Epidermal melanocyte (primary cell): ENCODE measurements around the gene AHSA1.
A peak's percentile ranks its signal among the peaks of the same experiment; 100 is the strongest.
"Not testable (repeated sequence)": the region's sequence is repeated elsewhere in the genome, so short reads cannot be mapped to it uniquely, and the experiment has no call there.

Experiments
- DNase-seq: peaks from one replicate; pipeline ENCODE4 v3.0.0; 2011; ENCODE audit warnings: low spot score; ENCODE audit not compliant: insufficient read length

Gene AHSA1

DNA sequence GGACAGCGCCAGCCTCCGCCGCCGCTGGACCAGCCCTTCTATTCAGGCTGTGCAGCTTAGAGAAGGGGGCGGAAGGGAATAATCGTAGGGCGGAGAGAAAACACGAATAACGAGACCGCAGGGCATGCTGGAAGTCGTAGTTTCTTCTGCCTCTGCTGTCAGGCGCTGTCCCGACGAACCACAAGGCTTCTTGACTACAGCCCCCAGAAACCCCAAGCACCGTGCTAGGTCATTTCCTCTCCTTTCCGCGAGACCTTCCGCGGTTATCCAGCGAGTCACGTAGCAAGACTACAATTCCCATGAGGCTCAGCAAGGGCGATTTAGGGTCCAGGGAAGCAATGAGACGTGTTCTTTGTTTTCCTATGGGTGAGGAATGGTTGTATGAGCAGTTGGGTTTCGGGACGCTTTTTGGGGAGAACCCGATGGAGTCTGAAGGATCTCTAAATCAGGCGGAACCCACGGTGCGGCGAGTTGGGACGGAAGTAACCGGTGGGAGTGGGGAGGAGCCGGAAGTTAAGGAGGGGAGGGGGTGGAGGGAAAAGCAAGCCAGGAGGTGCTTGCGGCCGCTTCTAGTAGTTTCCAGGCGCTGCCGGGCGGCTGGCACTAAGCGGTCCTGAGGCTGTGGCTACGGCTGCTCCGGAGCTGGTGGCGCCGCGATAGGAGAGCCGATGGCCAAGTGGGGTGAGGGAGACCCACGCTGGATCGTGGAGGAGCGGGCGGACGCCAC is at the start of gene AHSA1, which contains the start of gene VIPAS39:
Gene AHSA1 (plus strand): TSS at position 572 of the 727 bp plus-strand sequence. CDS start 97 bp downstream, at position 669.
Gene VIPAS39 (minus strand): TSS at position 80 of the 727 bp plus-strand sequence. CDS start 3,499 bp downstream, outside the sequence.
- peak; percentile 84 for DNase-seq

DNA sequence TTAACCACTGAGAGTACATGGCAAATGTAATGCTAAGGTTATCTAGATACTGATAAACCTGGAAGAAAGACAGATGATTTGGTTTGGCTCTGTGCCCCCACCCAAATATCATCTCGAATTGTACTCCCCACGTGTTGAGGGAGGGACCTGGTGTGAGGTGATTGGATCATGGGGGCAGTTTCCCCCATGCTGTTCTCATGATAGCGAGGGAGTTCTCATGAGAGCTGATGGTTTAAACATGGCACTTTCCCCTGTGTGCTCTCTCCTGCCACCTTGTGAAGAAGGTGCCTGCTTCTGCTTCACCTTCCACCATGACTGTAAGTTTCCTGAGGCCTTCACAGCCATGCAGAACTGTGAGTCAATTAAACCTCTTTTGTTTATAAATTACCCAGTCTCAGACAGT is 48.8 kb upstream of the AHSA1 start:
- DNase-seq: no peak

DNA sequence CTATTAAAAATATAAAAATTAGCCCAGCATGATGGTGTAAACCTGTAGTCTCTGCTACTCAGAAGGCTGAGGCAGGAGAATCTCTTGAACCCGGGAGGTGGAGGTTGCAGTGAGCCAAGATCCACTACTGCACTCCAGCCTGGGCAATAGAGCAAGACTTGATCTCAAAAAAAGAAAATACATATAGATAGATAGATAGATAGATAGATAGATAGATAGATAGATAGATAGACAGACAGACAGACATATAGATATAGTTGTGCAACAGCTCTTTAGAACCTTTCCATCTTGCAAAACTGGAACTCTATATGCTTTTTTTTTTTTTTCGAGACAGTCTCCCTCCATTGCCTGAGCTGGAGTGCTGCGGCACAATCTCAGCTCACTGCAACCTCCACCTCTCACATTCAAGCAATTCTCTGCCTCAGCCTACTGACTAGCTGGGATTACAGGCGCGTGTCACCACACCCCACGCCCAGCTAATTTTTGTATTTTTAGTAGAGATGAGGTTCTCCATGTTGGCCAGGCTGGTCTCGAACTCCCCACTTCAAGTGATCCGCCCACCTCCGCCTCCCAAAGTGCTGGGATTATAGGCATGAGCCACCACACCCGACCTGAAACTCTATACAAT is 42.4 kb upstream of the AHSA1 start:
- not testable (repeated sequence) for DNase-seq

DNA sequence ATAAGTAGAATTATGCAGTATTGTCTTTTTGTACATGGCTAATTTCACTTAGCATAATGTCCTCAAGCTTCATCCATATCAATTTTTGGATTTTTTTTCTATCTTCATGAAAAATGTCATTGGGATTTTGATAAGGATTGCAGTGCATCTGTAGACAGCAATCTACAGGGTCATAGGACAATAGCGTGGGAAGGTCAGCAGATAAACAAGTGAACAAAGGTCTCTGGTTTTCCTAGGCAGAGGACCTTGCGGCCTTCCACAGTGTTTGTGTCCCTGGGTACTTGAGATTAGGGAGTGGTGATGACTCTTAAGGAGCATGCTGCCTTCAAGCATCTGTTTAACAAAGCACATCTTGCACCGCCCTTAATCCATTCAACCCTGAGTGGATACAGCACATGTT is 41.8 kb upstream of the AHSA1 start:
- not testable (repeated sequence) for DNase-seq

DNA sequence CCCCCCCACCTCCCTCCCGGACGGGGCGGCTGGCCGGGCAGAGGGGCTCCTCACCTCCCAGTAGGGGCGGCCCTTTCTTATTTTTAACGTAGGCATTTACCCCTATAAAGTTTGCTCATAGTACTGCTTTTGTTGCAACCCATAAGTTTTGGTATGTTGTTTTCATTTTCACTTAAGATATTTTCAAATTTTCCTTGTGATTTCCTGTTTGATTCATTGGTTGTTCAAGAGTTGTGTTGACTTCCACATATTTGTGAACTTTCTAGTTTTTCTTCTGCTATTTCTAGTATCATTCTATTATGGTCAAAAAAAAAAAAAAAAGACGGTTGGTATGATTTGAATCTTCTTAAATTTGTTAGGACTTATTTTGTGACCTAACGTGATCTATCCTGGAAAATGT is 41.1 kb upstream of the AHSA1 start:
- DNase-seq: no peak

DNA sequence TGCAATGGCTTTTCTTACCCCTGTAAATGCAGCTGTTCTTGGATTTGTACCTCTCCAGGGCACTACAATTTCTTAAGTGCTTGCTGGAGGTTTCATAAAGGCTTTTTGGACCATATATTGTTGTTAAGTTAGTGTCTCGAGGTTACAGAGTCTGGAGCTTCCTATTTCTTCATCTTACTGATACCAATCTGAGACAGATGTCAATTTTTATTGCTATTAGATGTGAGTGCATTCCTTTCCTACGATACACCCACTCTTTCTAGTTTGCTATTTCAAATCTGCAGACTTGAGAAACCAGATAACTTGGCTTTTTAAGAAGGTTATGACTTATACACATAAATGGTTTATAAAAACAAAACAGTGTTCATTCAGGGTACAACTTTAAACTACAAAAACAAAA is 36.7 kb upstream of the AHSA1 start:
- DNase-seq: no peak

DNA sequence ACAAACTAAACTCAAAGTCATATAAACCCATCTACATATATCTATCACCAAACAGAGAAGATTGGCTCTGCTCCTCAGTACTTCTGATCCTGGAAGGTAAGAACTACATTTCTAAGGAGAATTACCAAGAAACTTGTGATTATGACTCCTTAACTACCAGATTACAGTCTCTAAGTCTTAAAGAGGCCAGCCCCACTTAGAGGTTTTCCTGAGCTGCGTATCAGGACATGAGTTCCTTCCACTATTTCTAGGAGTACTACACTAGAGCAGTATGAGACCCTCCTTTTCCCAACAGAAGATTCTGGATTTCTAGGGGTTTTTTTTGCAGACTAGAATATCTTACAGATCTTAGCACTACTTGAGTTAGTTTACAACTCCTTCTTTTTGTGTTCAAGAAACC is 34.5 kb upstream of the AHSA1 start, which contains the start of gene NOXRED1:
Gene NOXRED1 (minus strand): TSS at position 101 of the 400 bp plus-strand sequence. CDS start 634 bp downstream, outside the sequence.
- no peak for DNase-seq

DNA sequence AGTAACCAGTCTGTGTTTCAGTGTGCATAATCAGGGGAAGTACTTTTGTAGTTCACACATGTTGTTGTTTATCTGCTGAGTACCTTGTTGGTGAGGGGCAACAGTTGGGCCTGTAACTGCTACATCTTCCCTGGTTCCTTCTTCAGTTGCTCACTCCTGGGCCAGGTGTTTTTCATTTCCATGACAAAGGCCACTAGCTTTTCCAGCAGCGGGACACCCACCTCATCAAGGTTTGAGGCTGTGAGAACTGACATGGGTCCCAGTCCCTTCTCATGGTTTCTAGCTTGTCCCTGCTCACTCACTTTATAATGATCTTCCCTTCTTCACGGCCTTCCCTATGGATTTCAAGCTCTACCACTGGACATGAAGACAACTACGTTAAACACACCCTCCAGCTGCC is 33.0 kb upstream of the AHSA1 start:
- DNase-seq: no peak

DNA sequence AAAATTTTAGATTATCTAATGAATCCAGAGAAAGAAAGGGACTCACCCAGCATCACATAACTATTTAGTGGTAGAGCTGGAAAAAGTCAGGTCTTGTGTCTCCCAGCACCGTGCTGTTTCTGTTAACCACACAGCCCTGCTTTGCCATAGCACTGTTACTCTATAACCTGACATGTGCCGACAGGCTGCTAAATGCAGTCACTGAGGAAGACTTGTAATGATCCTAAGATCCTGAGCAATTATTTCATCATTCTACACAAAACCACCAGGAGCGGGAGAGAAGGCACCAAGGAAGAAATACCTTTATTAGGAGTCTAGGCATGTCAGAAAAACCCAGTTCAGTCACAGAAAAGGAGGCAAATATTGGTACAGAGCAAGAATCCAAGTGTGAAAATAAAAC is 31.5 kb upstream of the AHSA1 start:
- no peak for DNase-seq

DNA sequence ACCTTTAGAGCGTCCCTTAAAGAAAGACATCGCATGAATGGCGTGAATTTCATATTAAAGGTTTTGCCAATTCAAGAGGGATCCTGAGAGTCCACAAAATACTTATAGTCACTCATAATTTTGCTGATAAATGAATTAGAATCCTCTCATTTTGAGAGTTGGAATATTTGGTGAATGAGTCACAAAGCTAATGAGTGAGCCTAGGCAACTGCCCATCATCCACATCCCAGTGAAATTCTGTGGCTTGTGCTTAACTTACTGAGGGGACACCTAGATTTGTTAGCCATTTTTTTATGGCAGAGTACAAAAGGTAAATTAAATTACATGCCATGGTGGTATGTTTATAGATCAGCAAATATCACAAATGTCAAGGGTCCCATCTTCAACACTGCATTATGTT is 21.9 kb upstream of the AHSA1 start:
- no peak for DNase-seq

DNA sequence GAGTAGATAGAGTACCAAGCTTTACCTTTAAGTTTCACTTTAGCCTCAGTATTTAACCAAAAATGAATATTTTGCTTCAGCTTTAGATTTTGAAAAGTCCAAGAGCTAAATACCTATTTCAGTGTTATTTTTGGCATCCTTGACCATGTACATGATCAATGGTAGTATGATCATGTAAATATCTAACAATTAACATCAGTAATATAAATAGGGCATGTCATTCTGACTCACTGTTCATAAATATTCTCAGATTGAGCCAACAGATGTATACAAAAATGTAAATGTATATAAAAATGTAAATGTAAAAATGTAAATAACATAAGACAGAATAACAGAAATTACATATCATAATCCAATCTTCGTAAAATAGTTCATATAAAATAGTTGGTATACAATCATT is 19.3 kb upstream of the AHSA1 start:
- no peak for DNase-seq

DNA sequence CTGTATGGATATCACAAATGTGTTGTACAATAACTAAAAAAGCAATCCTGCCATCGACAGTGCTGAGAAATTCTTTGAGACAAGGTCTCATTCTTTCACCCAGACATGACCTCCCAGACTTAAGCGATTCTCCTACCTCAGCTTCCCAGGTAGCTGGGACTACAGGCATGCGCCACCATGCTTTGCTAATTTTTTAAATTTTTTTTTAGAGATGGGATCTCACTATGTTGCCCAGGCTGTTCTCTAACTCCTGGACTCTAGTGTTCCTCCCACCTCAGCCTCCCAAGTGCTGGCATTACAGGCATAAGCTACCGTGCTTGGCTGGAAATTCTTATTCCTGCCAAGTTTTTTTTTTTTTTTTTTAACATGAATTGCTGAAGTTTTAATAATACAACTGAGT is 18.0 kb upstream of the AHSA1 start:
- DNase-seq: no peak

DNA sequence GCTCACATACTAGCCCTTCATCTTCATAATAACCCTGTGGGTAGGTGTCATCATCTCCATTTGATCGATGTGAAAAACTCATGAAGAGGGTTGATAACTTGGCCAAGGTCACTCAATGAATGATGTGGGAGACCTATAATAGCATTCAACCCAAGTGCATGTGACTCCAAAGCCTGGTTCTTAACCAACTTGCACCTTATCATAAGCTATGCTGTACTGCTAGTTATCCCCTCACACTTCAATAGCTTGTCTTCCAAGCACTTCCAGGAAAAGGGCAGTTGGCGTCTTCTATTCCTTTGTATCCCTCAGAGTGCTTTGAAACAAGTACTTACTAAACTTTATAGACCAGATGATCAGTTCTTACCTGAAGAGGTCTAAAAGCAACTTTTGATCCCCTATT is 15.7 kb upstream of the AHSA1 start:
- no peak for DNase-seq

DNA sequence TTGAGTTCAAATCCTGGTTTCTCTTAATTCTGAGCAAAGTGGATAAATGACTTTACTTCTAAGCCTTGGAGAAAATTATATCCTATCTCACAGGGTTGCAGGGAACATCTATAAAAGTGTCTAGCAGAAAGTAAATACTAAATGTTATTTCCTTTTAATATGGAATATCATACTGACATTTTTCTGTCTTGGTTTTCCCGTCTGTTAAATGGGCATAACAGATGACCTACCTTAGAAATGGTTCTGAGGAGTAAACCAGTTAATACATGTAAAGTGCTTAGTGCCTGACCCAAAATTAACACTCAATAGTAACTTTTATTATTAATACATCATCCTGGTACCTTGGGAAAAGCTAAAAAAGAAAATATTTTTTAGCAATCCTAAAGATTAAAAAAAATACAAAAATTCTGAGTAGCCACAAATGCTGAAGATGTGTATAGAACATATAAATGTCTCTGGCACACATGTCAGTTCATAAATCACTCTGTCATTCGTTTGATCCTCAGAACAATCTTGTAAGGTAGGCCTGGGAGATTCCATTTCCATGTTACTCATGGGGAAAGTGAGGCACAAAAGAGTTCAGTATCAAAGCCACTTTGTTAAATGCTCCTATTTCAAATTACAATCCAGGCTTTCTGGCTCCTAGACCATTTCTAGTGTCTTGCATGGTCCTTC is 1.8 kb upstream of the AHSA1 start:
- no peak for DNase-seq

DNA sequence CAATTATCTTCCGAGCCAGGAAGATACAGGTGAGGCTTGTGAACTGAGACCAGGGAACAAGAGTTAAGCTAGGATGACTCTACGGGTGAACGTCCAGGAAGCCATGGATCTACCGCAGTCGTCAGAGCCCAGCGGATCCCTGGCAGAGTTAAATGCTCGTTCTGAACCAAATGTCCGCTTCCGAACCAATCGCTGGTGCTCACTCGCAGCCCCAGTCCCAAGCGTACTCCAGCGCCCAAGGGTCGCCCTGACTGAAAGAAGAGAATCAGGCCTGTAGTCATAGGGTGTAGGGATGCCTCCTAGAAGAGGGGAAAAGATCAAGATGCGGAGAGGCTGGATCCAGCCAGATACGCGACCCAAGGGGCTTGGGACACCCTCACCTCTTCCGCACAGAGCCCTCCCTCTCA is 775 bp upstream of the AHSA1 start:
- no peak for DNase-seq

DNA sequence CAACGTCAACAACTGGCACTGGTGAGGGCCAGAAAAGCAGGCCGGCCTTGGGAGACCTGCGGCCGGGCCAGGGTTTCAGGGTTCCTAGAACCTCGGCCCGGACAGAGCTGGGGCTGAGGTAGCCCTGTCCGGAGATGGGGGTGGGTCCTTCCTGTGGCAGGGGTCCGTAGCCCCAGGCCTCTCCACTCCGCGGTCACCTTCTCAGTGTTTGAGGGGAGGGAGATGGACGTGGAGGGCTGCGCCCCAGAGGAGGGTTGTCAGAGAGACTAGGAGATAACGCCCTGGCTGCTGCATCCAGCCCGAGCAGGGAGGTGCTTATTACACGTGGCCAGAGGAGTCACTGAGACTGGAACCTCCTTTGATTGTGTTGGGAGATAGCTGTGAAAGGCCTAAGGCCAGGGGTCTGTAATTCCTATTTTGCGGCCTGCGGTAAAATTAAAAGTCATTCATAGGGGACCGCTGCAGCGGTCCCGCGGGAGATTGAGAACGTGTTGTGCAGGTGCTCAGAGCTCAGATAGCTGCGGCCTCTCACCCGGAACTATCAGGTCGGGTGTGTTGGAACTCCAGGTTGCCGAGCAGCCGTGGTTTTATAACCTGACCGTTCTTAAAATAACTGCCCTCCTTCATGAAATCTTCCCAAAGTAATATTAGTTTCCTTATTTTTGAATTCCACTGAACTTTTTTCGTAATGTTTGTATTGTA is 507 bp downstream of the AHSA1 start:
- DNase-seq: no peak

DNA sequence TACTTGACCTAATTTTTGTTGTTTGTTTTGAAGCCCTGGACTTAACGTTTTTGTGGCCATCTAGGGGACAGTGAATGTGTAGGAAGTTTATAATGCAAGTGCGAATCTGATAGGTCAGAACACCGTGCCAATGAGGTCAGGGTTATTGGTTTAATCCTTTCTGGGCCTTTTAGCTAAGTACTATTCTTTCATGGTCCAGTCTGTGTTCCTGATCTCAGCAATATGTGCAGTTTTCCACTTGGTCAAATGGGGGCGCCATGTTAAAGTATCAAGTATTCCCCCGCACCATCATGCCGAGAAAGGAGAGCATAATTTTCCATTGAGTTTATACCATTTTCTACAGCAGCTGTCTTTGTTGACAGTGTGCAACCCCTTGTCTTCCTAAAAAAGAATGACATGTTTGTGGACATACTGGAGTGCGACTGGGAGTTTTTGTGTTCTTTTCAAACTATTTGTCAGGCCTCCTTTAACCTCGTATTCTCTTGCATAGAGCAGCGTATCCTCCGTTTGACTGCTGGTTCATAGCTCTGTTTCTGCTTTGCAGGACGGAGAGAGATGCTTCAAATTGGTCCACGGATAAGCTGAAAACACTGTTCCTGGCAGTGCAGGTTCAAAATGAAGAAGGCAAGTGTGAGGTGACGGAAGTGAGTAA is 1.3 kb downstream of the AHSA1 start:
- no peak for DNase-seq

DNA sequence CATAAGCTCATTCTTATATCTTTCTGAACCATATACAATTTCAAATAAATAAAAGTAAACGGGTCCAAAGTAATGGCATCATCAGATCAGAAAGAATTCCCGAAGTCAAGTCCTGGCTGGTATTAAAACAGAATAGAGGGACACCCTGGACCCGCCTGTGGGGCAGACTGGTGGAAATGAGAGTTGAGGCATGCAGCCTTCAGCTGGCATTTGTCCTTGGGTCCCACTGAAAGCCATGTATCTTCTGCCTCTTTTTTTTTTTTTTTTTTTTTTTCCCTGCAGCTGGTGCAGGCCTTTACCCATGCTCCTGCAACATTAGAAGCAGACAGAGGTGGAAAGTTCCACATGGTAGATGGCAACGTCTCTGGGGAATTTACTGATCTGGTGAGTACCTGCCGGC is 9.9 kb downstream of the AHSA1 start:
- no peak for DNase-seq

DNA sequence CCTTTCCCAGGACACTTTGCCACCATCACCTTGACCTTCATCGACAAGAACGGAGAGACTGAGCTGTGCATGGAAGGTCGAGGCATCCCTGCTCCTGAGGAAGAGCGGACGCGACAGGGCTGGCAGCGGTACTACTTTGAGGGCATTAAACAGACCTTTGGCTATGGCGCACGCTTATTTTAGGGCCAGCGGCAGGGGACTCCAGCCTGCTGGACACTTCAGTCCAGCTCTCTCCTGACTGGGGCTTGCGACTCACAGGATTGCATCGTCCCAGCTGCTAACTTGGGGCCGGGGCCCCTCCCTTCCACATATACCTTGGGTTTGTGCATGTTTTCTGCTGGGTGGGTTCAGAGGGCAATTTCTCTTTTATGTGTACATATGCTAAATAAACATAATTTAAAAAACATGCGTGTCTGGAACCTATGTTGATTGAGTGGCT is 11.2 kb downstream of the AHSA1 start:
- DNase-seq: no peak

DNA sequence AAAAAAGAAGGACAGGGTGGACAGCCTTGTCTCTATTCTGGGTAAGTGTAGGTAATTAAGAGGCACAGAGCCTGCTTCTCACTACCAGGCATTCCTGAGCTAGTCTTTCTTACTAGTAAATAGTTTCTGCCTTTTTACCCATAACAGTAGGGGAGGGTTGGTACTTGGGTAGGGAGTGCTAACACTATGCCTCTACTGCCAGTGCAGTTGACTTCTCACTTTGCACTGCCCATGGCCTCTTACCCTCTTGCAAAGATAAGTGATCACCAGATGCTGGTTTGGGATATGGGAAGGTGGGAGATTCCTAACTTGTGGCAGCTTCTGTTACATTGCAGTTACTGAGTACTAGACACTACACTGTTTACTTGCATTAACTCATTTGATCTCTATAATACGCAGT is 11.6 kb downstream of the AHSA1 start:
- no peak for DNase-seq

DNA sequence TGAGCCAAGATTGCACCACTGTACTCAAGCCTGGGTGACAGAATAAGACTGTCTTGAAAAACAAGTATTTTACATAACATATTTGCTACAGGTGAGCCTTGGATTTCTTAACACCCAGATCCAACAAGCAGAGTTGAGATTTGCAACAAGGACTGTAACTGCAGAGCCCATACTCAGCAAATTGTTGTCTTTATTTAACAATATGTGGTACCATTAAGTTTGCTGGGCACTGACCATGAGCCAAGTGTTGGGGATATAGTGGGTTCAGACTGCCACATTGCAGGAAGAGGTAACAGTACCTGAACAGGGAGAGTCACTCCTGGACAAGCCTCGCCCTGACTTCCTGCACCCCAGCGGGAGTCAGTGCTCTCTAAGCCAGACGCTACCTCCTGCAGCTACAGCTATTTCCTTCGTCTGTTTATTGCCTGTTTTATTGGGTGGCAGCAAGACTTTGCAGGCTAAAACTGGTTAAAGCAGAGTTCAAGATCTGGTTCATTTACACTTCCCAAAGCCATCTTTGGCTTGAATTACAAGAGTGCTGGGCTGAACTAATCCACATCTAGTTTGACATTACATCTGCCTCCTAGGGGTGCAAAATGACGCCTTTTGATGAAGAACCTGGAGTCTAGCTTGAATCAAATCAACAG is 12.5 kb downstream of the AHSA1 start:
- DNase-seq: no peak
